GM21360 (cell line): ENCODE results near the gene TDRD12.

ENCODE experiments used
- ATAC-seq: cut with Tn5 transposase; IDR thresholded peaks from one replicate; pipeline ENCODE4 v1.9.1; 2021; ENCODE audit warnings: mild to moderate bottlenecking, moderate library complexity; ENCODE audit not compliant: unreplicated experiment

TDRD12 gene

DNA sequence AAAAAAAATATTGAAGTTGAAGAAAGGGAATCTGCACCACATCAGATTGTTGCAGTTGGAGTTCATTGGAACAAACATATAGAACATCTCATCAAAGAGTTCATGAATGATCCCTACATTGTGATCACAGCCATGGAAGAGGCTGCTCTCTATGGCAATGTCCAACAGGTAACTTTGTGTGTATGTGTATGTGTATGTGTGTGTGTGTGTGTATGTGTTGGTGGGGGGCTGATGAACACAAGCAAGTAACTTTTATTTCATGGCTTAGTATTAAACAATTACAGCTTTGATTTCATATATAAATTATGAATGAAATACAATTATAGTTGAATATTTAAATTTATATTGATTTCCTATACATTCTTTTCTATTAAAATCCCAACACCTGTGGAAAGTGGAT lies 80.6 kb downstream of the TDRD12 start:
- no peak for ATAC-seq

DNA sequence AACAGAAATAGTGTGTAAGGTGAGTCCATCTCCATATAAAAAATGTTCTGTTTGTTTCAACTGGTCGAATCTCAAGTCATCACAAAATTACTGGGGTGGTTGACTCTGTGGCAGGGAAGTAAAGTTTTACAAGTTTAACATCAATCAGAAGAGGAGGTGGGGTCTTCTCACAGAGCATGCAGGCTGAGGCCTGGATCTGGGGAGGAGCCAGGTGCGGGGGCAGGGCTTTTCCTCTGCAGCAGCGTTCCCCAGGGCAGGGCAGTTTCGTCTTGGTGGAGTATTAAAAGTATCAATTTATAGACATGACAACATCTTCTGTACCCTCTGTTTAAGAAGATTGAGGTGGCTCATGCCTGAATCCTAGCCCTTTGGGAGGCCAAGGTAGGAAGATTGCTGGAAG lies 81.2 kb downstream of the TDRD12 start:
- ATAC-seq, result no peak

DNA sequence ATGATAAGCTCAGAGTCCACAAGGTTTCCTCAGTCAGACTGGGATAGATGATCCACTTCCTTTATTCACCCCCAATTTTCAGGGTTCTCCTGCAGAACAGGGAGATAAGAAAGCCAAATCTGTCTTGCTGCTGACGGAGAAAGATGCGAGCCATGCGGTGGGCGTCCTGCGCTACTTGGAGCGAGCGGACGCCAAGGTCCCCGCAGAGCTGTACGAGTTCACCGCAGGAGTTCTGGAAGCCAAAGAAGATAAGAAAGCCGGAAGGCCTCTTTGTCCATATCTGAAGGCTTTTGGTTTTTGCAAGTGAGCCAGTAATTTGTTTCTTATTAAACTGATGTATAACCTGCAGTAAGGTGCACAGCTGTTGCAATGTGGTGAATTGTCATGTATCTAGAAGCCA lies 83.3 kb downstream of the TDRD12 start:
- ATAC-seq, result no peak

DNA sequence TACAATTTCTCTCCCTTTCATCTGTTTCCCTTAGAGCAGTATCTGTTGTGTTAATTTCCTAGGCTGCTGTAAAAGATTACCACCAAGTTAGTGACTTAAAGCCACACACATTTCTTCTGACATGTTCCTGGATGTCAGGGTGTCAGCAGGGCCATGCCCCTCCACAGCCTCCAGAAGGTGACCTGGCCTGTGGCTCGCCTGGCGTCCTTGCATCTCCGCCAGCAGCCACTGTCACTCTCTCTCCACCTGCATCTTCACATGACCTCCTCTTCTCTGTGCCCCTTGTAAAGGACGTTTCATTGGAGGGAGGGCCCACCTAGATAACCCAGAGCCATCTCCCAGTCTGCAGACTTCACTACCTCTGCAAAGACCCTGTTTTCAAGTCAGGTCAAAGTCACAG lies 88.7 kb downstream of the TDRD12 start:
- ATAC-seq, result no peak

DNA sequence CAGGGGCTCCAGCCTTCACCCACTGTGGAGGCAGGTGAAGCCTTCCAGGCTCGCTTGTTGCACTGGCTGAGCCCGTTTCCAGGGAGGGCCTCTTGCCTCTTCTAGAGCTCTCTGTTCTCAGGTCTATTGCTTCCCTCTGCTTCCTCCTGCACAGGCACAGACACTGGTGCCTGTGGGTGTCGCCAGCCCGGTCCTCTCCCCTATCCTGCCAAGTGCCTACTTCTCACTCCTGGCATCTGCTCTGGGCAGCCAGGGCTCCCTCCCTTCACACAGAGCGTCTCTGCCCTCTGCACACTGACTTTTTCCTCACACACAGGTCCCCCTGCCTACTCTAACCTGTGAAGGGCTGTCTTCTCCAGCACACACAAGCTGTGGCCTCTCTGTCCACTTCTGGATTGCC lies 89.7 kb downstream of the TDRD12 start:
- no peak for ATAC-seq

DNA sequence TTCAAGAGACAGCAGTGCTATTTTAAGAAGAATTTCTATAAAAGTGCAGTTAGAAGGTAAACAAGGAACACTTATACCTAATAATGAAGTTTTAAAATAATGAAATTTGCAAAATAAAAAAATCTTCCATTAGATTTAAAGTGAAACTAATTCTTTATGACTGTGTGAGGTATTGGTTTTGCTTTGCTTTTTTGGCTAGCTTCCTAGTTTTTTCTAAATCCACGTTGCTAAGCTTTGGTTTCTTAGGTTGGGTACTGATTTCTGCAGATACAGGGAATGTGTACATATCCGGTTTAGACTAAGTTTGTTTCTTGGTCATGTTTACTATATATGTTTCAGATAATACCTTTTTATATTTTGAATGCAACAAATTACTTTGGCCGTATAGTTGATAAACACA lies 90.2 kb downstream of the TDRD12 start:
- ATAC-seq, result no peak

- ATAC-seq, result no peak
These were observed 90.9 kb downstream of the TDRD12 start for GRCh38 chr19:32810452-32810851.

- no peak for ATAC-seq
These were observed 91.6 kb downstream of the TDRD12 start for GRCh38 chr19:32811151-32811550.

DNA sequence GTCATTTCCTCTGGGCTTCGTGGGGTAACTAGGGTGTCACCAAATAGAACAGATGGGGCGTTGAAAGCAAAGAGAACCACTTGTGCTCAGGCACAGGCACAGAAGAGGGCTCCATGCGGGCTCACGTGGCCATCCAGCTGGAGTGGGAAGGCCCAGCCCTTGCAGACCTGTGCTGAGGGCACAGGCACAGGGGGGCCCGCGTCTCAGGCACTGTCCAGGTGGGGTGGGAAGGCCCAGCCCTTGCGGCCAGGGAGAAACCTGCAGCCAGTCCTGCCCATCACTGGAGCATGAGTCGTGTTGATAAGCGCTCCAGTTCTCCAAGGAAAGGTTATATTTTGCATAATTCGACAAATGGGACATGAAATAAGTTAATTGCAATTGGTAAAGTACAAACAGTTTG lies 92.5 kb downstream of the TDRD12 start:
- ATAC-seq, result no peak

DNA sequence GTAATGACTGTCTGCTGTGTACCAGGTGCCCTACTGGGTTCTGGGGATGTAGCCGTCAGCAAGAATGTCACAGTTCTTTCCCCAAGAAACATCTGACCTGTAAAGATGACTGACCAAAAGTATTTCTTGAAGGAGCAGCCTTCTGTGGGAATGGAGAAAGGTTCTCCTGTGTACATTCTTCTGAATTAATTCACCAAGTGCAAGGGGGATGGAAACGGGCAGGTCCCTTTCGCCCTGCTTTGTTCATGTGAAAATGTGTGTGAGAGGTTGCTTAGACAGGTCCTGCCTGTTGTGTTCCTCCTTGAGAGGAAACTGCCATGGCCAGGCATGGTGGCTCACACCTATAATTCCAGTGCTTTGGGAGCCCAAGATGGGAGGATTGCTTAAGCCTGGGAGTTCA lies 93.0 kb downstream of the TDRD12 start:
- ATAC-seq, result no peak

DNA sequence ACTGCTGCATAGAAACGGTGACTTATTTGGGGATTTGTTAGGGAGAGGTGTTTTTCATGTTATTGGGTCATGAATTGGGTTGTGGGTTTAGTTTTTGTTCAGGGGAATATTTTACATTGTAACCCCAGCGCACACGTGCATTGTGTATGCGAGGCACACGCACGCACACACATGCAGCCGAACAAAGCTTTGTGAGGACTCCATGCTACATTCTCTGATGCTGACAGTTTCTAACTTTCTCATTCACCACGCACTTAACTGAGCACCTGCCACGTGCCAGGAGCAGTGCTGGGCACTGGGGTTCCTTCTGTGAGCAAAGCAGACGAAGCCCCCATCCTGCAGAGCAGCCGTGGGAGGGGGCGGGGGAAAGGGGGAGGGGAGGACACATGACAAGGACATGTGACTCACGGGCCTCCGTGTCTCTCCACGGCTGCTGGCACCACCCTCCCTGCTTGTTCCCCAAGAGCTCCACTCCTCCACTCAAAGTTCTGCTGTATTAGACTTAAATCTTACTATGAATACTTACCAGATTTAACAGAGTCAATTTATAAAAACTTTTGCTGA lies 94.4 kb downstream of the TDRD12 start:
- no peak for ATAC-seq

- no peak for ATAC-seq
These were observed 95.1 kb downstream of the TDRD12 start for GRCh38 chr19:32814624-32815023.

DNA sequence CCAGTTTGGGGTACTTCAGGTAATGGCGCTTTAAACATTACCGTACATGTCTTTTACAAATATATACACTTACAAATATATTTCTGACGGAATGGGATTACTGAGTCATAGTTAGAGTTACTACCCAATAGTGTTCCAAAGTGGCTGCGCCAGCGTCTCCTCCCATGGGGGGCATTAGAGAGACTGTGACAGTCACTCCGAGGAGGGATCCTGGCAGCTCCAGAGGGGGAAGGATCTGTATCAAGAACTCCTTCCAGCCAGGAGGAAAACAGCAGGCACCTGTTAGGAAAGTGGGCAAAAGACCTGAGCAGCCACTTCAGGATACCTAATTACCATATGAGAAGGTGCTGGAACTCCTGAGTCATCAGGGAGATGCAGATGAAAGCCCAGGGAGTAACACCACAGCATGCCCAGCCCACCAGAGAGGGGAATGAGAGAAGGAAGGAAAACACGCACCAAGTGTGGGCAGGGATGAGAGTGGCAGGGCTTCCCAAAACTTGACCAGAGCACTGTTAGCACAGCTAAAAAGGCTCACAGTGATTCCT lies 97.1 kb downstream of the TDRD12 start:
- ATAC-seq, result no peak

DNA sequence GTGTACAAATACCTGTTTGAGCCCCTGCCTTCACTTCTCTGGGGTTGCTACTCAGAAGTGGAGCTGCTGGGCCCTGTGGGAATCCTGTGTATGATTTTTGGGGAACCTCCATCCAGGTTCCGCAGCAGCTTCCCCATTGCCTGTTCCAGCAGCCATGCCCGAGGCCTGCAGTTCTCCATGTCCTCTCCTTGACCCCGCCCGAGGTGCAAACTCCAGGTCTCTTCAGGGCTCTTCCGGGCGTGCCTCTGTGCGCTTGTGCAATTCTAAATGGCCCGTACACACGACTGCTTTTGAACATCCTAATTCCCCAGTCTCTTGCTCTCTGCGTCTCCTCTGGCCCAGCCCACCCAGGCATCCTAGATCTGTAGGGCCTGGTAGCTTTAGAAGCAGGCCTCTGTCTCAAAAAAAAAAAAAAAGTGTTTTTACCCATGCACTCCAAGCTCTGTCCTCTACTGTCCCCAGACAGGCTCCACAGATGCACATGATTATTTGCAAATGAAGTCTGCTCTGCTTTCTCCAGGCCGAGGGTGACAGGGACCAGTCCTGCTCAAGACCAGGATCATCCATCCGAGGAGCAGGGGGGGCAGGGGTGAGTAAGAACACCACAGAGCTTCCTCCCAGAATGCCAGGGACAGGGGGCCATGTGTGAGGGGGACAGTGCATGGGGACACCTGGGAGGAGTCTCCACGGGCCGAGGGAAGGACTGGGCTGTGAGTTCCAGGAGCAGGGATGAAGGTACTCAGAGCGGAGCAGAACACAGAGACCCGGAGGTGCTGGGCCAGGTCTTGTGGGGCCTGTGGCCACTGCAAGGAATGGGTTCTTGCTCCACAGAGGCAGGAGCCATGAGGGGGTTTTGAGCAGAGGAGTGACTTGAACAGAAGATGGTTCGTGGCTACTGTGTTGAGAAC lies 98.3 kb downstream of the TDRD12 start:
- no peak for ATAC-seq

DNA sequence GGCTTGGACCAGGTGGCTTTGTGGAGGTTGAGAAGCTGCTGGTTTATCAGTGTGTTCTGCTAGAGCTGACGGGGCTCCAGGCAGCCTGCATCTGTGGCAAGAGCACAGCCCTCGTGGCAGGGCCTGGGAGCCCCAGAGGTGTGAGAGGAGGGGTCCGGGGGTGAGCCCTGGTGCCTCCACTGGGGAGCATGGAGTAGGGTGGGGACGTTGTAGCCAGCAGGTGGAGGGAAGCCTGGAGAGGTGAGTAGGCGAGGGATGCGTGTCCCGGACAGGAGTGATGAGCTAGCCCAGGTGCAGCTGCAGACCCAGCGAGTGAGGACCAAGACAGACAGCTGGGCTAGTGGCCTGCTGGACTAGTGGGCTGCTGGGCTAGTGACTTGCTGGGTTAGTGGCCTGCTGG lies 99.0 kb downstream of the TDRD12 start:
- no peak for ATAC-seq

DNA sequence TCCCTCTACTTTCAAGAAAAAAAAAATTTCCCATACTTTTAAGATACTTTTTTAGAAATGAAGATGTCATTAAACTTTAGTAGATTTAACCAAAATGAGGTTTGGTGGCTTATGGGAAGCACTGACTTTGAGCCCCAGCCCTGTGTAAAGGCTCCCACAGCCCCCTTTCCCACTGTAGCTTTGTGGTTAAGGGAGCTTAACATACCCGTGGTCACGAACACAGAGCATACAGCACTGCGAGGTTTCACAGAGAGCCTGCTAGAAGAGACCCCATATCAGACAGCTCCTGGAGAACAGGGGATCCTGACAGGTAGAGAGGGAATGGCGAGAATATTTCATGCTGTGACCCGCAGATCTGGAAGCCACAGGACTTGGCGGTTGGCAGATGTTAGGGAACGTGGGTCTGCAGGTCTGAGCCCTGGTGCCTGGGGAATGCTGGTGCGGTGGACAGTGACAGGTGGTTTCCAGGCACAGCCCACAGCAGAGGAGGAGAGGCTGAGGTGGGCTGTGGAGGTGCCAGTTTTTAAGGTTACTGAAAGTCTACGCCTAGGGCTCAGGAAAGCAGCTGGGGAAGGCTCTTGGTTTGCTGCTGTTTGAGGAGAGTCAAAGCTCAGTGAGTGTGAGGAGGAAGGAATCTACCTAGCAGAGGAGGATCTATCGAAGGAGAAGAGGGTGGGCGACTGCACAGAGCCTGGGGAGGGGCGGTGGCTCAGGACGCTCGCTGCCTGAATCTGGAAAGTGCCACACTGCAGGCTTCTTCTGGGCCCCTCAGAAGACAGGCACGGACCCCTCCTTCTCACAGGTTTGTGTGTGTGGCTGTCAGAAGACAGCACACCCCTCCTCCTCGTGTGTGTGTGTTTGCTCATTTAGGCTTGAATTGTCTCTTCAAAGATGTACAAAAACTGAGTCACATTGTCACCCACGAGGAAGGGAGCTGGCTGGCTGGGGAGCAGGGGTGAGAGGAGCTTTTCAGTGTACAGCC lies 100.1 kb downstream of the TDRD12 start:
- ATAC-seq, result no peak

GRCh38 chr19:32822916-32823746 lies 103.6 kb downstream of the TDRD12 start:
- no peak for ATAC-seq

DNA sequence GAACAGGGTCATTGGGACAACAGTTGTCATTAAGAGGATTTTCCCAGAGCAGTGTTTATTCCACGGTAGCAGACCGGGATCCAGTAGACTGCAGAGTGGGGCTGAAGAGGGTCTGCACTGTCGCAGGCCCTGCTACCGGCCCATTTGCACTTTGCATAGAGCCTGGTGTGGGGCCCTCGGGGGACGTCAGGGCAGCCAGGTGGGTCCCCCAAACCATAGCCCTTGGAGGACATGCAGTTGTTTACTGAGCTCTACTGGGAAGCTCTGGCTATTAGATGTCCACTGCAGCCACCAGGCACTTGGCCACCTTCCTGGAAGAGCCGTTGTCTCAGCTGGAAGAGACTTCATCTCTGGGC lies 104.2 kb downstream of the TDRD12 start:
- ATAC-seq, result no peak

DNA sequence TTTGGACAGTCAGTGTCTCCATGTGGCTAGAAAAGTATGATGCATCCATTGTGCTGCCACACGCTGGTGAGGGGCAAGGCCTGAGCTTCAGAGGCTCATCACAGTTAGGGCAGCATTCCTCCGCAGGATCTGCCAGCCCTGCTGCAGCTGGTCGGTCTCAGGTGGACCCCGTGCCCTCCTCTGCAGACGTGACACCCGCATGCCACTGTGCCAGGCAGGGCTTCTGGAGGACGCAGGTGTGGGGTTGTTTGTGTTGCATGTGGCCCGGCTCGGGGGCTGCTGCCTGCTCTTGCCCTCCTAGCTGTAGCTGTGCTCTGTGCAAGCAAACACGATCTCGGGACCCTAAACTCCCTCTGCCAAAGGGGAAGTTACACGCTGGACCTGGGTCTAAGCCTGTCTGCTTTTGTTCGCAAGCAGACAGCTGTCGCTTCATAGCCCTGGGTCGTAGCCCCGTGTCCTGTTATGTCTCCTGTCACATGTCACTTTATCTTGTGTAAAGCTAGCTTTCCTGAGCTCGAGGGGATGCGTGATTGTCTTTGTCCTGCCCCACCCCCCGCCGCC lies 104.7 kb downstream of the TDRD12 start:
- ATAC-seq, result no peak
